ENCODE data around the gene RFT1.
"Not testable (repeated sequence)": the region's sequence is repeated elsewhere in the genome, so short reads cannot be mapped to it uniquely, and the experiment has no call there.

The RFT1 gene

DNA sequence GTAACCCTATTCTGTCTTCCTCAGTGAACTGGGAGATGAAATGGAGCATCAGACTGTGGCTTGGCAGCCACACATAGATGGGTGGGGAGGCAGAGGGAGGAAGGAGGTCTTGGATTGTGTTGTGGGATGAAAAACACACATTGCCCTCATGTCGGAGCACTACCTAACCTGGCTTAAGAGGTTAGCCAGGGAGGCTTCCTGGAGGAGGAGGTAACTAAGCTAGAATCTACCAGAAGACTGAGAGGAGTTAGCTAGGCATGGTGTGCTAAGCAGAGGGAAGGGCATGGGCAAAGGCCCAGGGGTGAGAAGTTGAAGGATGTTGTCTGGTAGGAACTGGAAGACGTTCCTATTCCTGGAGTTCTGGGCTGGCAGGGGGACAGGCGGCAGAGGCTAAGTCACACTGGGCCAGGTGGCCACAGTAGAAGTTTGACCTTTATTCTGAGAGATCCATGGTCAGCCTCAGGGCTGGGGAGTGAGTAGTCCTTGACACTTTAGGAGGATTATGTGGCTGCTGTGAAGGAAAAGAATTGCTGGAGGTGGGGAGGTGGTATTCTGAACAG lies 23.1 kb upstream of the RFT1 start:
- Histone ChIP-seq H3K27ac (replicated peaks) (no peak overlapping the region), H3K27me3 (ENCODE audit: insufficient read depth, poor library complexity, severe bottlenecking) (no peaks in the 10 kb centered on the region)
- DNase-seq (ENCODE audit: low read depth in 1 of 2, low spot score in 1 of 2): no peak

DNA sequence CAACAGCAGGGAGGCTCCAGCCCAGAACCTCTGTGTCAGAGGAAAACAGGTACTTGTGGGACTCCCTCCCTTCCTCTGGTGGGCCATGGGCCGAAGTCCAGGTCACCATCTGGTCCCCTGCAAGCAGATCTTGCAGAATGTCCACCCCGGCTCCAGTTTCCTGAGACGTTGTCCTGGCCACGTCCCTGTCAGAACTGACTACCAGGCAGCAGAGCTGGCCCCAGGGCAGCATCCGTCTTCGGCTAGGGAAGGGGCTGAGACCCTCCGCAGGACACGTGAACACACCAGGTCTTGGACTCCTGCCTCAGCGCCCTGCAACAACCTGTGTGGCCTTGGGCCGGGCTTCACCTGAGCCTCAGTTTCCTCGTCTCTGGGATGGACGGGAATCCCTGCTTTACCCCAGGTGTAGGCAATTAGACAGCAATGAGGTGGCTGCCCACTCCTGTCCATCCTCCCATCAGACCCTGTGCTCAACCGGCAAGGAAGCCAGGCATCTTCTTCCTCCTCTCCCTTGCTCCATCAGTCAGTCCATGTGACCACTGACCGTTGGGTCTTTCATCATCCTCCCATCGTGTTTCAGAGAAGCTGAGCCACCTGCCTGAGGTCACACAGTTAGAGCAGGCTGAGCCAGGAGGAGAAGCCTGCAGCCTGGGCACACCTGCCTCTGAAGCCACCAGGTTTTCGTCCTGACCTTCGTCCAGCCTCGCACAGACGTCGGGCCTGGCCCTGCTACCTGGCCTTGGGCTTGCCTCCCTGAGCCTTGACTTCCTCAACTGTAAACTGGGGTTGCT lies 21.8 kb upstream of the RFT1 start:
- Histone ChIP-seq H3K27me3 (ENCODE audit: insufficient read depth, poor library complexity, severe bottlenecking) (no peaks in the 10 kb centered on the region), H3K27ac (replicated peaks) (peak overlapping the region; percentile 18; the same call in 1 of the 2 replicates), H3K4me3 (replicated peaks; ENCODE audit: insufficient read depth, low read length) (no peak overlapping the region)
- TF ChIP-seq POLR2AphosphoS5 (IDR thresholded peaks at IDR 0.05; ENCODE audit: low read depth) (peak; percentile 24; the same call in 1 of the 2 replicates), SPI1 (IDR thresholded peaks at IDR 0.05; ENCODE audit: borderline replicate concordance, low read depth) (no peak)
- DNase-seq (ENCODE audit: low read depth in 1 of 2, low spot score in 1 of 2): no peak

More for the DNA sequence above, 23.1 kb upstream of the RFT1 start:
- TF ChIP-seq, protein P1, sequence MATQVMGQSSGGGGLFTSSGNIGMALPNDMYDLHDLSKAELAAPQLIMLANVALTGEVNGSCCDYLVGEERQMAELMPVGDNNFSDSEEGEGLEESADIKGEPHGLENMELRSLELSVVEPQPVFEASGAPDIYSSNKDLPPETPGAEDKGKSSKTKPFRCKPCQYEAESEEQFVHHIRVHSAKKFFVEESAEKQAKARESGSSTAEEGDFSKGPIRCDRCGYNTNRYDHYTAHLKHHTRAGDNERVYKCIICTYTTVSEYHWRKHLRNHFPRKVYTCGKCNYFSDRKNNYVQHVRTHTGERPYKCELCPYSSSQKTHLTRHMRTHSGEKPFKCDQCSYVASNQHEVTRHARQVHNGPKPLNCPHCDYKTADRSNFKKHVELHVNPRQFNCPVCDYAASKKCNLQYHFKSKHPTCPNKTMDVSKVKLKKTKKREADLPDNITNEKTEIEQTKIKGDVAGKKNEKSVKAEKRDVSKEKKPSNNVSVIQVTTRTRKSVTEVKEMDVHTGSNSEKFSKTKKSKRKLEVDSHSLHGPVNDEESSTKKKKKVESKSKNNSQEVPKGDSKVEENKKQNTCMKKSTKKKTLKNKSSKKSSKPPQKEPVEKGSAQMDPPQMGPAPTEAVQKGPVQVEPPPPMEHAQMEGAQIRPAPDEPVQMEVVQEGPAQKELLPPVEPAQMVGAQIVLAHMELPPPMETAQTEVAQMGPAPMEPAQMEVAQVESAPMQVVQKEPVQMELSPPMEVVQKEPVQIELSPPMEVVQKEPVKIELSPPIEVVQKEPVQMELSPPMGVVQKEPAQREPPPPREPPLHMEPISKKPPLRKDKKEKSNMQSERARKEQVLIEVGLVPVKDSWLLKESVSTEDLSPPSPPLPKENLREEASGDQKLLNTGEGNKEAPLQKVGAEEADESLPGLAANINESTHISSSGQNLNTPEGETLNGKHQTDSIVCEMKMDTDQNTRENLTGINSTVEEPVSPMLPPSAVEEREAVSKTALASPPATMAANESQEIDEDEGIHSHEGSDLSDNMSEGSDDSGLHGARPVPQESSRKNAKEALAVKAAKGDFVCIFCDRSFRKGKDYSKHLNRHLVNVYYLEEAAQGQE (IDR thresholded peaks at IDR 0.05; ENCODE audit: insufficient replicate concordance, low read depth): no peak
- no peak for TF ChIP-seq SPI1 (IDR thresholded peaks at IDR 0.05; ENCODE audit: borderline replicate concordance, low read depth)
- no peak for TF ChIP-seq CTCF (IDR thresholded peaks at IDR 0.05; ENCODE audit: insufficient read depth, low read length)
- TF ChIP-seq GABPA (IDR thresholded peaks at IDR 0.05; ENCODE audit: low read depth): no peak
- H3K4me3 ChIP-seq (replicated peaks; ENCODE audit: insufficient read depth, low read length): no peak overlapping the region

- TF ChIP-seq POLR2AphosphoS5 (IDR thresholded peaks at IDR 0.05; ENCODE audit: low read depth) (no peak), CTCF (IDR thresholded peaks at IDR 0.05; ENCODE audit: insufficient read depth, low read length) (no peak), SPI1 (IDR thresholded peaks at IDR 0.05; ENCODE audit: borderline replicate concordance, low read depth) (no peak), GABPA (IDR thresholded peaks at IDR 0.05; ENCODE audit: low read depth) (no peak)
- TF ChIP-seq, protein P1 (IDR thresholded peaks at IDR 0.05; ENCODE audit: insufficient replicate concordance, low read depth): no peak
- Histone ChIP-seq H3K27me3 (ENCODE audit: insufficient read depth, poor library complexity, severe bottlenecking) (no peaks in the 10 kb centered on the region), H3K27ac (replicated peaks) (peak overlapping the region; percentile 18; the same call in 1 of the 2 replicates), H3K4me3 (replicated peaks; ENCODE audit: insufficient read depth, low read length) (no peak overlapping the region)
- no peak for DNase-seq (ENCODE audit: low read depth in 1 of 2, low spot score in 1 of 2)
Observed at GRCh38 chr3:53151465-53151864, 21.2 kb upstream of the RFT1 start.

GRCh38 chr3:53151086-53151438 lies 20.8 kb upstream of the RFT1 start:
- not testable (repeated sequence) for DNase-seq (ENCODE audit: low read depth in 1 of 2, low spot score in 1 of 2); H3K4me3 ChIP-seq (replicated peaks; ENCODE audit: insufficient read depth, low read length); H3K27ac ChIP-seq (replicated peaks); H3K27me3 ChIP-seq (ENCODE audit: insufficient read depth, poor library complexity, severe bottlenecking)

All from HL-60 (cell line).